Measurements from ENCODE around the gene SPAG9. TPM values are rescaled to one million over a fixed set of nuclear protein-coding genes. Genes with fewer than 3 reads are reported as not detected.
A peak's percentile ranks its signal among the peaks of the same experiment; 100 is the strongest.

SPAG9 gene
- total and polyA plus RNA-seq, 2 experiments from 2014 or later = 12.1 to 66.2 TPM

- Histone ChIP-seq H3K9me3 (ENCODE audit: low read depth) (no peaks in the 10 kb centered on the region), H3K27me3 (no peaks in the 10 kb centered on the region), H3K27ac (no peak overlapping the region), H3K4me1 (ENCODE audit: low read depth) (no peaks in the 10 kb centered on the region), H3K36me3 (no peaks in the 10 kb centered on the region), H3K4me3 (no peak overlapping the region)
- peak in 1 of 2 donors; percentile 46 for DNase-seq (ENCODE audit: low read depth in 1 of 2, low spot score in 1 of 2)
- TF ChIP-seq CTCF (IDR thresholded peaks at IDR 0.05; ENCODE audit: low read depth, low read length) = no peak
These were observed 90.9 kb downstream of the SPAG9 start for GRCh38 chr17:51029568-51030463.

GRCh38 chr17:51029142-51029541 lies 91.5 kb downstream of the SPAG9 start:
- H3K4me3 ChIP-seq = no peak overlapping the region

GRCh38 chr17:51028176-51028863 lies 92.3 kb downstream of the SPAG9 start:
- Histone ChIP-seq H3K4me1 (ENCODE audit: low read depth) (no peaks in the 10 kb centered on the region), H3K27me3 (no peaks in the 10 kb centered on the region), H3K36me3 (no peaks in the 10 kb centered on the region), H3K9me3 (ENCODE audit: low read depth) (no peaks in the 10 kb centered on the region), H3K4me3 (no peak overlapping the region), H3K27ac (no peak overlapping the region)
- no peak for TF ChIP-seq CTCF (IDR thresholded peaks at IDR 0.05; ENCODE audit: low read depth, low read length)
- no peak for DNase-seq (ENCODE audit: low read depth in 1 of 2, low spot score in 1 of 2)

More at GRCh38 chr17:51029142-51029541, 91.5 kb downstream of the SPAG9 start:
- TF ChIP-seq CTCF (IDR thresholded peaks at IDR 0.05; ENCODE audit: low read depth, low read length) = no peak
- H3K36me3 ChIP-seq = no peaks in the 10 kb centered on the region
- no peaks in the 10 kb centered on the region for H3K4me1 ChIP-seq (ENCODE audit: low read depth)
- no peaks in the 10 kb centered on the region for H3K27me3 ChIP-seq
- H3K9me3 ChIP-seq (ENCODE audit: low read depth) = no peaks in the 10 kb centered on the region
- no peak for DNase-seq (ENCODE audit: low read depth in 1 of 2, low spot score in 1 of 2)
- no peak overlapping the region for H3K27ac ChIP-seq

- no peak for DNase-seq (ENCODE audit: low read depth in 1 of 2, low spot score in 1 of 2)
- Histone ChIP-seq H3K9me3 (ENCODE audit: low read depth) (no peaks in the 10 kb centered on the region), H3K27me3 (no peaks in the 10 kb centered on the region), H3K27ac (no peak overlapping the region), H3K4me3 (no peak overlapping the region), H3K4me1 (ENCODE audit: low read depth) (no peaks in the 10 kb centered on the region), H3K36me3 (peaks cover 29% of the 10 kb centered on the region)
- TF ChIP-seq CTCF (IDR thresholded peaks at IDR 0.05; ENCODE audit: low read depth, low read length) = no peak
These were observed 102.1 kb downstream of the SPAG9 start for GRCh38 chr17:51018541-51018940.

- H3K9me3 ChIP-seq (ENCODE audit: low read depth) = no peaks in the 10 kb centered on the region
- DNase-seq (ENCODE audit: low read depth in 1 of 2, low spot score in 1 of 2) = no peak
- H3K4me3 ChIP-seq = no peak overlapping the region
- H3K4me1 ChIP-seq (ENCODE audit: low read depth) = no peaks in the 10 kb centered on the region
- peaks cover 34% of the 10 kb centered on the region for H3K36me3 ChIP-seq
- TF ChIP-seq CTCF (IDR thresholded peaks at IDR 0.05; ENCODE audit: low read depth, low read length) = no peak
- no peaks in the 10 kb centered on the region for H3K27me3 ChIP-seq
- no peak overlapping the region for H3K27ac ChIP-seq
These were observed 103.4 kb downstream of the SPAG9 start for GRCh38 chr17:51017270-51017669.
